Measurements from ENCODE around the gene OR2D2. TPM values are rescaled to one million over a fixed set of nuclear protein-coding genes. Genes with fewer than 3 reads are reported as not detected.

Gene OR2D2
- total and polyA plus RNA-seq, 2 of the 13 experiments (the other 11 are each of a cell fraction or from before 2014, with no cell fraction given): not detected

DNA sequence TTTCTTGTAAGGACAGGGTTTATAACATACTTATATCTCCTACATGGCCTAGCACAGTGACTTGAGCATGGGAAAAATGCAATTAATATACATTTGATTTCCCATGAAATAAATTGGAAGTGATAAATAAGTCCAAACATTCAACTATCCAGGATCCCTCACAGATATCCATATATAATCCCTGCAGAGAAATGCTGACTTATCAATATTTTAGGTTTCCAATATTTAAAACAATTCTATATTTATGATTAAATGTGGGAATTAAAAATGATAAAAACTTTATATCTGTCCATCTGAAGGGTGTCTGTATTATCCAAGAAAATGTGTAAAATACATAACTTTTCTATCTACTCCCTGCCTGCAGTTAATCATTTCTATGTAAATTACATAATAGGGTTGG is 9.5 kb downstream of the OR2D2 start:
- H2AFZ ChIP-seq (ENCODE audit: low read length): no peak overlapping the region
- ChIA-PET CTCF (ENCODE audit: low intra/inter-chr PET ratio, low total read pairs) (no interaction called here), POLR2A (no interaction called here)
- DNase-seq (ENCODE audit: low spot score) (no peak), ATAC-seq (no peak), FAIRE-seq (no peak)
- no peaks in the 10 kb centered on the region for H3K36me3 ChIP-seq (replicated peaks in 1 of 2; ENCODE audit: control insufficient read depth in 1 of 2, insufficient read depth in 2 of 2, low read length in 2 of 2)
- H3K4me3 ChIP-seq (replicated peaks in 1 of 3; ENCODE audit: insufficient read depth in 1 of 3, low read depth in 2 of 3, low read length in 3 of 3): no peak overlapping the region
- no peak overlapping the region for H3K27ac ChIP-seq (ENCODE audit: extremely low read length, insufficient read depth, low read length)
- intact Hi-C loops (cut with micrococcal nuclease; ENCODE audit: unreplicated experiment) (no loop called here), in situ Hi-C loops (cut with HindIII; ENCODE audit: extremely low pct_ligation_motif_present, low pct_unique_long_range_greater_than_20kb) (no loop called here)
- H3K9ac ChIP-seq (ENCODE audit: insufficient read depth, low read depth, low read length): no peak overlapping the region
- H3K4me2 ChIP-seq (ENCODE audit: low read depth, low read length): no peak overlapping the region
- H3K9me3 ChIP-seq (ENCODE audit: low read length): no peaks in the 10 kb centered on the region
- H3K27me3 ChIP-seq (ENCODE audit: control insufficient read depth in 1 of 2, insufficient read depth in 2 of 2, low read length in 2 of 2): no peaks in the 10 kb centered on the region; a peak in 1 of 5 replicates
- H3K4me1 ChIP-seq (ENCODE audit: insufficient read depth, low read length): no peaks in the 10 kb centered on the region
- BruUV-seq (replicated peaks): no TSS peak
- no peaks in the 10 kb centered on the region for H4K20me1 ChIP-seq (ENCODE audit: insufficient read depth, low read length)
- TF ChIP-seq XRCC5 (optimal IDR thresholded peaks at IDR 0.05; ENCODE audit: low read length): no peak
- no peak for TF ChIP-seq ATF2 (CRISPR knock-in tag; IDR thresholded peaks at IDR 0.05)
- no peak for TF ChIP-seq NPAS2 (CRISPR knock-in tag; IDR thresholded peaks at IDR 0.05; ENCODE audit: borderline replicate concordance)
- no peak for TF ChIP-seq SPEN (CRISPR knock-in tag; IDR thresholded peaks at IDR 0.05; ENCODE audit: low read depth)
- TF ChIP-seq MED8 (CRISPR knock-in tag; IDR thresholded peaks at IDR 0.05; ENCODE audit: insufficient replicate concordance): no peak
- no peak for TF ChIP-seq SP2 (CRISPR knock-in tag; IDR thresholded peaks at IDR 0.05)
- peak; percentile 85 to 93 for TF ChIP-seq MAFK (conservative IDR thresholded peaks at IDR 0.05 in 1 of 2, IDR thresholded peaks at IDR 0.05 in 1 of 2; ENCODE audit: low read length in 2 of 2)
- TF ChIP-seq PTBP1 (IDR thresholded peaks at IDR 0.05; ENCODE audit: low read depth, low read length, poor library complexity, severe bottlenecking): no peak
- no peak for TF ChIP-seq NFRKB (IDR thresholded peaks at IDR 0.05)
- TF ChIP-seq MAFF (IDR thresholded peaks at IDR 0.05; ENCODE audit: low read depth, low read length): peak; percentile 89
- no peaks in the 10 kb centered on the region for H3K79me2 ChIP-seq (ENCODE audit: insufficient read depth, low read length)
